ENCODE results near the gene DOK6. TPM values are rescaled to one million over a fixed set of nuclear protein-coding genes. Genes with fewer than 3 reads are reported as not detected.

The DOK6 gene
- total and polyA plus RNA-seq, 10 of the 15 experiments (the other 5 are each of a cell fraction or from before 2014, with no cell fraction given): 0.01 to 0.09 (median 0.04) TPM; not detected in 4

GRCh38 chr18:69559604-69560003 lies 158.9 kb downstream of the DOK6 start (continued):
- TF ChIP-seq SREBF2 (IDR thresholded peaks at IDR 0.05; ENCODE audit: low read length): no peak
- TF ChIP-seq ATF7 (IDR thresholded peaks at IDR 0.05; ENCODE audit: low read depth): no peak

GRCh38 chr18:69564602-69565001 lies 163.9 kb downstream of the DOK6 start:
- FAIRE-seq (no peak), ATAC-seq (no peak), DNase-seq (ENCODE audit: low read depth, low spot score) (no peak)
- SMC1A ChIA-PET (ENCODE audit: uncharacterized antibody, unreplicated experiment): no interaction called here
- Histone ChIP-seq H3K9ac (ENCODE audit: control insufficient read depth, insufficient read depth, low read length) (no peak overlapping the region), H3K4me3 (no peak overlapping the region), H3K27ac (ENCODE audit: control insufficient read depth, insufficient read depth) (no peak overlapping the region), H3K4me1 (ENCODE audit: control insufficient read depth, insufficient read depth, low read length) (no peaks in the 10 kb centered on the region), H3K79me2 (ENCODE audit: control insufficient read depth, insufficient read depth, low read length) (no peaks in the 10 kb centered on the region), H3K27me3 (replicated peaks in 1 of 2; ENCODE audit: control insufficient read depth in 2 of 2, insufficient read depth in 2 of 2, low read length in 1 of 2) (no peaks in the 10 kb centered on the region), H2AFZ (ENCODE audit: control insufficient read depth, low read depth, low read length) (no peak overlapping the region), H3K9me3 (replicated peaks; ENCODE audit: control insufficient read depth, insufficient read depth, low read length) (no peaks in the 10 kb centered on the region; the same call in 2 of the 3 replicates), H3K36me3 (ENCODE audit: control insufficient read depth in 2 of 2, insufficient read depth in 2 of 2, low read length in 1 of 2) (no peaks in the 10 kb centered on the region), H3K4me2 (ENCODE audit: control insufficient read depth, insufficient read depth) (no peak overlapping the region), H4K20me1 (ENCODE audit: control insufficient read depth, insufficient read depth) (no peaks in the 10 kb centered on the region)
- intact Hi-C loops (cut with micrococcal nuclease; ENCODE audit: unreplicated experiment) (no loop called here), in situ Hi-C loops (cut with MboI) (no loop called here)
- BruUV-seq (replicated peaks): no TSS peak
- RAD21 ChIA-PET (ENCODE audit: unreplicated experiment): no interaction called here
- CTCF ChIA-PET: no interaction called here
- WGBS (ENCODE audit: insufficient coverage, insufficient replicate concordance, low lambda C conversion rate, missing lambda C conversion rate): 84% methylated on average over 2 of the region's 2 CpGs
- POLR2A ChIA-PET: no interaction called here
- TF ChIP-seq MTA2 (IDR thresholded peaks at IDR 0.05; ENCODE audit: low read depth): no peak
- no peak for TF ChIP-seq GABPA (IDR thresholded peaks at IDR 0.05; ENCODE audit: low read depth)
- TF ChIP-seq NKRF (conservative IDR thresholded peaks at IDR 0.05): no peak
- TF ChIP-seq IRF5 (IDR thresholded peaks at IDR 0.05; ENCODE audit: borderline replicate concordance): no peak
- TF ChIP-seq NBN (IDR thresholded peaks at IDR 0.05): no peak
- TF ChIP-seq EZH2 (IDR thresholded peaks at IDR 0.05; ENCODE audit: borderline replicate concordance, control insufficient read depth, low read depth, low read length): no peak
- no peak for TF ChIP-seq NRF1 (conservative IDR thresholded peaks at IDR 0.05; ENCODE audit: low read depth, low read length)
- TF ChIP-seq MXI1 (IDR thresholded peaks at IDR 0.05; ENCODE audit: low read depth, low read length): no peak
- TF ChIP-seq BCLAF1 (IDR thresholded peaks at IDR 0.05): no peak
- no peak for TF ChIP-seq SPI1 (IDR thresholded peaks at IDR 0.05; ENCODE audit: borderline replicate concordance, insufficient read depth, low read depth, low read length)
- no peak for TF ChIP-seq RAD21 (IDR thresholded peaks at IDR 0.05; ENCODE audit: insufficient read depth, low read depth, low read length)
- no peak for TF ChIP-seq BACH1 (IDR thresholded peaks at IDR 0.05; ENCODE audit: borderline replicate concordance)
- no peak for TF ChIP-seq NR2F1 (conservative IDR thresholded peaks at IDR 0.05)
- no peak for TF ChIP-seq HCFC1 (IDR thresholded peaks at IDR 0.05; ENCODE audit: low read length)
- TF ChIP-seq ZNF274 (IDR thresholded peaks at IDR 0.05; ENCODE audit: insufficient read depth, insufficient read length): no peak
